Caco-2 (cell line): Measurements from ENCODE around the gene PPP1R26. TPM values are rescaled to one million over a fixed set of nuclear protein-coding genes. Genes with fewer than 3 reads are reported as not detected.

ENCODE experiments used
- BruUV-seq: library from RNA; stranded (reverse); fragments of 400-500 nt; replicated peaks from 2 replicates; lab custom pipeline; 2021; lab: Mats Ljungman, UMichigan
- CTCF ChIA-PET: fragments of 300-600 bp; sonication (Branson Sonifier 250); formaldehyde crosslinking; loops from one replicate; lab custom pipeline; 2022; ENCODE audit warnings: antibody characterized with exemption; lab: Charles Lee
- POLR2A ChIA-PET: fragments of 300-600 bp; sonication (Branson Sonifier 250); formaldehyde crosslinking; loops from one replicate; lab custom pipeline; 2022; ENCODE audit warnings: antibody characterized with exemption; lab: Charles Lee
- DNase-seq, 2 experiments: peaks; one replicate each; pipeline versions ENCODE4 v3.0.0 to v3.0.0-alpha.2; 2020 to 2022
- H3K27me3 ChIP-seq: replicated peaks from 2 replicates; pipeline ENCODE4 v1.6.0; 2011; ENCODE audit warnings: low read length; ENCODE audit not compliant: control insufficient read depth, insufficient read depth
- H3K36me3 ChIP-seq: 2 replicates; pipeline ENCODE4 v1.5.1; 2011; ENCODE audit warnings: low read length; ENCODE audit not compliant: control insufficient read depth, insufficient read depth
- H3K4me1 ChIP-seq: fragments of 250-450 bp; sonication (Bioruptor Pico); 2 replicates; pipeline ENCODE4 v1.5.1; 2020; ENCODE audit warnings: mild to moderate bottlenecking
- H3K4me3 ChIP-seq: 2 replicates; pipeline ENCODE4 v1.5.1; 2011; ENCODE audit warnings: low read depth, mild to moderate bottlenecking, control low read depth, low read length
- H3K9me3 ChIP-seq: fragments of 250-450 bp; sonication (Bioruptor Pico); 2 replicates; pipeline ENCODE4 v1.5.1; 2020; ENCODE audit warnings: mild to moderate bottlenecking, moderate library complexity
- H3K27ac Mint-ChIP-seq: one replicate; pipeline ENCODE4 v1.8.0; 2022; ENCODE audit warnings: mixed read lengths; ENCODE audit not compliant: unreplicated experiment
- H3K27me3 Mint-ChIP-seq: one replicate; pipeline ENCODE4 v1.8.0; 2022; ENCODE audit warnings: mixed read lengths; ENCODE audit not compliant: insufficient read depth, unreplicated experiment
- H3K36me3 Mint-ChIP-seq: one replicate; pipeline ENCODE4 v1.8.0; 2022; ENCODE audit warnings: mild to moderate bottlenecking, mixed read lengths; ENCODE audit not compliant: insufficient read depth, unreplicated experiment
- H3K4me1 Mint-ChIP-seq: one replicate; pipeline ENCODE4 v1.8.0; 2022; ENCODE audit warnings: low read depth, mixed read lengths; ENCODE audit not compliant: unreplicated experiment
- H3K4me3 Mint-ChIP-seq: one replicate; pipeline ENCODE4 v1.8.0; 2022; ENCODE audit warnings: mild to moderate bottlenecking, moderate library complexity, mixed read lengths; ENCODE audit not compliant: unreplicated experiment
- H3K9me3 Mint-ChIP-seq: one replicate; pipeline ENCODE4 v1.8.0; 2022; ENCODE audit warnings: mixed read lengths; ENCODE audit not compliant: unreplicated experiment
- CTCF ChIP-seq, 2 experiments: fragments of 200-600 bp in 1 of 2; IDR thresholded peaks; 1 replicate in 1 of 2; 2 replicates in 1 of 2; pipeline versions ENCODE4 v1.5.1 to v1.8.0; 2011 to 2022; ENCODE audit warnings: antibody characterized with exemption in 1 of 2, control low read depth in 1 of 2, inconsistent platforms in 1 of 2, low read depth in 1 of 2, low read length in 1 of 2, mild to moderate bottlenecking in 1 of 2, moderate library complexity in 1 of 2; ENCODE audit not compliant: insufficient read depth in 1 of 2, severe bottlenecking in 1 of 2, unreplicated experiment in 1 of 2
- intact Hi-C: fragments of 100-400 bp; cut with micrococcal nuclease; formaldehyde crosslinking; loops from one replicate; pipeline ENCODE4 v1.10.0; 2022; ENCODE audit not compliant: unreplicated experiment
- total RNA-seq: library from RNA; stranded (reverse); gene quantifications from 2 replicates; pipeline ENCODE4 v1.2.3, GENCODE V29; 2022

The PPP1R26 gene
- total RNA-seq, 1 experiment from 2014 or later: 24.3 TPM

GRCh38 chr9:135507104-135508035 lies 27.8 kb downstream of the PPP1R26 start:
- H3K4me3 Mint-ChIP-seq: no peak overlapping the region
- Histone ChIP-seq H3K4me3 (no peak overlapping the region), H3K4me1 (no peaks in the 10 kb centered on the region), H3K9me3 (peaks cover 6% of the 10 kb centered on the region; the same call in 1 of the 2 replicates), H3K27me3 (no peaks in the 10 kb centered on the region), H3K36me3 (peaks cover 6% of the 10 kb centered on the region; the same call in 1 of the 2 replicates)
- no peaks in the 10 kb centered on the region for H3K9me3 Mint-ChIP-seq
- TF ChIP-seq CTCF (IDR thresholded peaks at IDR 0.05; ENCODE audit: insufficient read depth in 1 of 2, low read depth in 1 of 2, low read length in 1 of 2, severe bottlenecking in 1 of 2, unreplicated experiment in 1 of 2): no peak
- no peaks in the 10 kb centered on the region for H3K4me1 Mint-ChIP-seq
- H3K36me3 Mint-ChIP-seq: peaks cover 15% of the 10 kb centered on the region
- H3K27me3 Mint-ChIP-seq: peaks cover 2% of the 10 kb centered on the region
- H3K27ac Mint-ChIP-seq: no peak overlapping the region
- CTCF ChIA-PET: no interaction called here
- intact Hi-C loops: no loop called here
- DNase-seq: peak in 1 of 2 experiments; percentile 20
- no TSS peak for BruUV-seq
- POLR2A ChIA-PET: no interaction called here

- no peaks in the 10 kb centered on the region for H3K27me3 ChIP-seq
- peaks cover 6% of the 10 kb centered on the region; the same call in 1 of the 2 replicates for H3K9me3 ChIP-seq
- peak in 1 of 2 experiments; percentile 15 for DNase-seq
- TF ChIP-seq CTCF (IDR thresholded peaks at IDR 0.05; ENCODE audit: insufficient read depth in 1 of 2, low read depth in 1 of 2, low read length in 1 of 2, severe bottlenecking in 1 of 2, unreplicated experiment in 1 of 2): no peak
- no peak overlapping the region for H3K27ac Mint-ChIP-seq
- no peaks in the 10 kb centered on the region for H3K4me1 Mint-ChIP-seq
- no peak overlapping the region for H3K4me3 Mint-ChIP-seq
- H3K27me3 Mint-ChIP-seq: peaks cover 6% of the 10 kb centered on the region
- H3K4me1 ChIP-seq: no peaks in the 10 kb centered on the region
- no TSS peak for BruUV-seq
- intact Hi-C loops: no loop called here
- CTCF ChIA-PET: no interaction called here
- H3K4me3 ChIP-seq: no peak overlapping the region
- H3K36me3 Mint-ChIP-seq: peaks cover 15% of the 10 kb centered on the region
- peaks cover 4% of the 10 kb centered on the region; the same call in 1 of the 2 replicates for H3K36me3 ChIP-seq
- no peaks in the 10 kb centered on the region for H3K9me3 Mint-ChIP-seq
- POLR2A ChIA-PET: no interaction called here
These were observed 28.7 kb downstream of the PPP1R26 start for GRCh38 chr9:135508211-135508820.

- Histone ChIP-seq H3K4me1 (no peaks in the 10 kb centered on the region), H3K36me3 (peaks cover 3% of the 10 kb centered on the region; the same call in 1 of the 2 replicates), H3K9me3 (peaks cover 6% of the 10 kb centered on the region; the same call in 1 of the 2 replicates), H3K27me3 (no peaks in the 10 kb centered on the region), H3K4me3 (no peak overlapping the region)
- TF ChIP-seq CTCF (IDR thresholded peaks at IDR 0.05; ENCODE audit: insufficient read depth in 1 of 2, low read depth in 1 of 2, low read length in 1 of 2, severe bottlenecking in 1 of 2, unreplicated experiment in 1 of 2): no peak
- Mint-ChIP-seq H3K4me1 (no peaks in the 10 kb centered on the region), H3K36me3 (peaks cover 11% of the 10 kb centered on the region), H3K27me3 (peaks cover 6% of the 10 kb centered on the region), H3K4me3 (no peak overlapping the region), H3K27ac (no peak overlapping the region), H3K9me3 (no peaks in the 10 kb centered on the region)
- DNase-seq: no peak
- ChIA-PET POLR2A (no interaction called here), CTCF (no interaction called here)
- intact Hi-C loops: no loop called here
- no TSS peak for BruUV-seq
These were observed 29.9 kb downstream of the PPP1R26 start for GRCh38 chr9:135509458-135509857.
